HG03108 (cell line): Measurements from ENCODE around the gene VOPP1.

ENCODE experiments used
- ATAC-seq: cut with Tn5 transposase; IDR thresholded peaks from one replicate; pipeline ENCODE4 v1.9.1; 2021; ENCODE audit warnings: moderate library complexity; ENCODE audit not compliant: unreplicated experiment

The VOPP1 gene

GRCh38 chr7:55490099-55490498, 82.2 kb downstream of the VOPP1 start:
- no peak for ATAC-seq

GRCh38 chr7:55489552-55489951, 82.8 kb downstream of the VOPP1 start:
- ATAC-seq: no peak

- no peak for ATAC-seq
These were observed 83.4 kb downstream of the VOPP1 start for GRCh38 chr7:55488804-55489340.

- no peak for ATAC-seq
These were observed 84.1 kb downstream of the VOPP1 start for GRCh38 chr7:55488216-55488615.

GRCh38 chr7:55486991-55487390, 85.3 kb downstream of the VOPP1 start:
- ATAC-seq: no peak

GRCh38 chr7:55486192-55486590, 86.1 kb downstream of the VOPP1 start:
- no peak for ATAC-seq

- ATAC-seq: no peak
These were observed 86.7 kb downstream of the VOPP1 start for GRCh38 chr7:55485501-55486191.

- ATAC-seq: no peak
These were observed 87.5 kb downstream of the VOPP1 start for GRCh38 chr7:55484834-55485233.

- ATAC-seq: no peak
These were observed 88.1 kb downstream of the VOPP1 start for GRCh38 chr7:55484241-55484640.

GRCh38 chr7:55483046-55483445, 89.3 kb downstream of the VOPP1 start:
- ATAC-seq: no peak

GRCh38 chr7:55481155-55481554, 91.1 kb downstream of the VOPP1 start:
- no peak for ATAC-seq

GRCh38 chr7:55478700-55479099, 93.6 kb downstream of the VOPP1 start:
- no peak for ATAC-seq

- ATAC-seq: no peak
These were observed 94.4 kb downstream of the VOPP1 start for GRCh38 chr7:55477781-55478374.

GRCh38 chr7:55476852-55477780, 95.2 kb downstream of the VOPP1 start:
- no peak for ATAC-seq

- no peak for ATAC-seq
These were observed 96.2 kb downstream of the VOPP1 start for GRCh38 chr7:55475855-55476803.

- ATAC-seq: no peak
These were observed 97.1 kb downstream of the VOPP1 start for GRCh38 chr7:55474944-55475854.

GRCh38 chr7:55473932-55474331, 98.4 kb downstream of the VOPP1 start:
- ATAC-seq: no peak

- ATAC-seq: no peak
These were observed 99.2 kb downstream of the VOPP1 start for GRCh38 chr7:55472928-55473725.
